ENCODE measurements around the gene KMT5B. TPM values are rescaled to one million over a fixed set of nuclear protein-coding genes. Genes with fewer than 3 reads are reported as not detected.
"Not testable (repeated sequence)": the region's sequence is repeated elsewhere in the genome, so short reads cannot be mapped to it uniquely, and the experiment has no call there.

KMT5B gene
- total RNA-seq, 1 donor = 20.1 TPM

DNA sequence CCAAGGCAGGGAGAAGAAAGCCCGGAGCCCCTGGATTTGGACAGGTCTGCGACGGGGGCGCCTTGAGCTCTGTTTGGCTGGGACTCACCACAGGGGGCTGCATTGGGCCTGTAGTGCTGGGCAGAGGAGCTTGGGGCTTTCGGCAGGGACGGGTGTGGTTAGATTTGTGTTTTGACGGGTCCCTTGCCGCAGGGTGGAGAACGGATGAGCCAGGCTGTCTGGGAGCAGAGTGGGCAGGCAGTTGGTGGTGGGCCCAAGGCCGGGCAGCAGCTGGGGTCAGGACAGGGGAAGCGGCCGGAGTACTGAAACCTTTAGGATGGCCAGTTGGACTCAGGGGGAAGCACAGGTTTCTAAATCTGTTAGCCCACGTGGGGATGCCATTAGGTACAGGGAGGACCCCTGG lies 45.3 kb upstream of the KMT5B start:
- H3K4me3 ChIP-seq (ENCODE audit: low read depth, low read length) = no peak overlapping the region
- no peak for DNase-seq (ENCODE audit: low read depth)
- no peak for TF ChIP-seq CTCF (IDR thresholded peaks at IDR 0.05; ENCODE audit: insufficient read depth, low read length)

DNA sequence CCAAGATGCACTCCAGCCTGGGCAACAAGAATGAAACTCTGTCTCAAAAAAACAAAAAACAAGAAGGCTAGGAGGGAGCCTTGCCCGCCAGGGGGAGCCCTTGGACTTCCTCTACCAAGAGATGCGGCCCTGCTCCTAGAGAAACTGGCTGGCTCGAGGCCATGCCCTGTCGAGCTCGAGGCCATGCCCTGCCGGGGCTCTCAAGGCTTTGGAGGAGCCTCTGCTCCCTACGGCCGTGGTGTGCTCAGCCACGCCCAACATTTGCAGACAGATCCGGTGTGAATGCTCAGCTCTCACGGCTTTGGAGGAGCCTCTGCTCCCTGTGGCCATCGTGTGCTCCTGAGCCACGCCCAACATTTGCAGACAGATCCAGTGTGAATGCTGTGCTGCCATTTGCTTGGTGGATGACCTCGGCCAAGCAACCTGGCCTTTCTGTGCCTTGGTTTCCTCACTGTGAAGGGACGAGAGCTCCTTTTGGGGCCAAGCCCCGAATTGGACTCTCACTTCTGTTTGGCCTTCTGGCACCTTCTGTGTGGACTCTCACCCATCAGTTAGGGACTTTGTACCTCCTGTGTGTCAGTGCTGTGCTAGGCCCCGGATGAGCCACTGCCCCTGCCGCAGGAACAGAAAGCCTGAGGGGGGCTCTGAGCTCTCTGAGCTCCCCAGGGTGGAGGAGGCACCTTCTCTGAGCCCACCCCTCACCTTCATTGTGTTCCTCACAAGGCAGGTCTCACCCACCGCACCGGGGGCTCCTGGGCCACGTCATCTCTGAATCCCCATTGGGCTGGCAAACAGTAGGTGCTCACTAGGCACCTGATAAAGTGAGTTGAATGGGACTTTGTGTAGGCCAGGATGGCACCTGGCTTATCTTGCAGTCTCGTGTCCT lies 44.6 kb upstream of the KMT5B start:
- peak overlapping the region; percentile 31 for H3K4me3 ChIP-seq (ENCODE audit: low read depth, low read length)
- TF ChIP-seq CTCF (IDR thresholded peaks at IDR 0.05; ENCODE audit: insufficient read depth, low read length) = peak; percentile 87
- peak; percentile 93 for DNase-seq (ENCODE audit: low read depth)

DNA sequence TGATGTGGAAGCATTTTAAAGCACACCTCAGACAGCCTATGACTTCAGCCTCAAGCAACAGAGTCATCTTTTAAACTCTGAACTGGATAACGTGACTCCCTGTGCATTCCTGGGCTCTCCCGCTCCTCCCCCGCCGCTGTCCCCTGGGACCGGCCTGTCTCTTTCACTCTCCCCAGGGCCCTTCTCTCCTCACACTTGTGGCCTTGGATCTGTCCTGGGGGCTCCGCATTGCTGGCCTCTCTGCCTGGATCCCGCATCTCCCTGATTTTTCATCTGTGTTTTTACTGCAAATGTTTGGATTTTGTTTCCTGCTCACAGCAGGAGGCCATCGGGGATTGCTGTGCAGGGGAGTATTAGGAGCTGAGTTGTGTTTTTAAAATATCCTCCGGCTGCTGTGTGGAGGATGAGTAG lies 43.2 kb upstream of the KMT5B start:
- peak; percentile 10 for DNase-seq (ENCODE audit: low read depth)
- TF ChIP-seq CTCF (IDR thresholded peaks at IDR 0.05; ENCODE audit: insufficient read depth, low read length) = no peak
- no peak overlapping the region for H3K4me3 ChIP-seq (ENCODE audit: low read depth, low read length)

- TF ChIP-seq CTCF (IDR thresholded peaks at IDR 0.05; ENCODE audit: insufficient read depth, low read length) = no peak
- H3K4me3 ChIP-seq (ENCODE audit: low read depth, low read length) = no peak overlapping the region
- DNase-seq (ENCODE audit: low read depth) = peak; percentile 29
Measured at GRCh38 chr11:68255526-68255925, 42.4 kb upstream of the KMT5B start.

GRCh38 chr11:68254421-68254820 lies 41.3 kb upstream of the KMT5B start:
- no peak for TF ChIP-seq CTCF (IDR thresholded peaks at IDR 0.05; ENCODE audit: insufficient read depth, low read length)
- no peak for DNase-seq (ENCODE audit: low read depth)
- H3K4me3 ChIP-seq (ENCODE audit: low read depth, low read length) = no peak overlapping the region

DNA sequence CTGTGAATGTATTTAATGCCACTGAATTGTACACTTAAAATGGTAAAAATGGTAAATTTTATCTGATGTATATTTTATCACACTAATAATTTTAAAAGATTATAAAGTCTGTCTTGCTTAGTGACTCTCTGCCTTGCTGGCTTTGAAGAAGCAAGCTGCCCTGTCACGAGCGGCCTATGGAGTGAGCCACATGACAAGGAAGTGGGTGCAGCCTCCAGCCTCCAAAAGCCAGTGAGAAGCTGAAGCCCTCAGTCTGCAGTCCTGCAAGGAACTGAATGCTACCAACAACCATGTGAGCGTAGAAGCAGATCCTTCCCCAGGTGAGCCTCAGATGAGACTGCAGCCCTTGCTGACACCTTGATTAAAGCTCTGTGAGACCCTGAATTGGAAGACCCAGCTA lies 38.7 kb upstream of the KMT5B start:
- no peak for DNase-seq (ENCODE audit: low read depth)
- TF ChIP-seq CTCF (IDR thresholded peaks at IDR 0.05; ENCODE audit: insufficient read depth, low read length) = no peak
- H3K4me3 ChIP-seq (ENCODE audit: low read depth, low read length) = no peak overlapping the region

DNA sequence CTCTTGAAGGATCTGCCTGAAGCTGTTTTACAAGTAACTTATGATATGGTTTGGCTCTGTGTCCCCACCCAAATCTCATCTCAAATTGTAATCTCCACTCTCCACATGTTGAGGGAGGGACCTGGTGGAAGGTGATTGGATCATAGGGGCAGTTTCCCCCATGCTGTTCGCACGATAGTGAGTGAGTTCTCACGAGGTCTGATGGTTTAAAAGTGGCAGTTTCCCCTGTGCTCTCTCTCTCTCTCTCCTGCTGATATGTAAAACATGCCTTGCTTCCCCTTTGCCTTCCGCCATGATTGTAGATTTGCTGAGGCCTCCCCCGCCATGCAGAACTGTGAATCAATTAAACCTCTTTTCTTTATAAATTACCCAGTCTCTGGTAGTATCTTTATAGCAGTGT lies 31.8 kb upstream of the KMT5B start:
- not testable (repeated sequence) for DNase-seq (ENCODE audit: low read depth); H3K4me3 ChIP-seq (ENCODE audit: low read depth, low read length)

DNA sequence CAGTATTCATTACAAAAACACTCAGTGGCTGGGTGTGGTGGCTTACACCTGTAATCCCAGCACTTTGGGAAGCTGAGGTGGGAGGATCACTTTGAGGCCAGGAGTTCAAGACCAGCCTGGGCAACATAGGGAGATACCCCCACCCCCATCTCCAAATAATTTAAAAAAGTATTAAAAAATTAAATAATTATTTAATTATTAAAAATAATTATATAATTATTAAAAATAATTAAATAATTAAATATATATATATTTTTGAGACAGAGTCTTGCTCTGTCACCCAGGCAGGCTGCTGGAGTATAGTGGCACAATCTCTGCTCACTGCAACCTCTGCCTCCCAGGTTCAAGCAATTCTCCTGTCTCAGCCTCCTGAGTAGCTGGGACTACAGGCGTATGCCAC lies 30.8 kb upstream of the KMT5B start:
- not testable (repeated sequence) for H3K4me3 ChIP-seq (ENCODE audit: low read depth, low read length); DNase-seq (ENCODE audit: low read depth)

All from fibroblast of the aortic adventitia (primary cell).